Measurements from ENCODE around the gene TOGARAM1.
A peak's percentile ranks its signal among the peaks of the same experiment; 100 is the strongest.
"Not testable (repeated sequence)": the region's sequence is repeated elsewhere in the genome, so short reads cannot be mapped to it uniquely, and the experiment has no call there.

The TOGARAM1 gene

DNA sequence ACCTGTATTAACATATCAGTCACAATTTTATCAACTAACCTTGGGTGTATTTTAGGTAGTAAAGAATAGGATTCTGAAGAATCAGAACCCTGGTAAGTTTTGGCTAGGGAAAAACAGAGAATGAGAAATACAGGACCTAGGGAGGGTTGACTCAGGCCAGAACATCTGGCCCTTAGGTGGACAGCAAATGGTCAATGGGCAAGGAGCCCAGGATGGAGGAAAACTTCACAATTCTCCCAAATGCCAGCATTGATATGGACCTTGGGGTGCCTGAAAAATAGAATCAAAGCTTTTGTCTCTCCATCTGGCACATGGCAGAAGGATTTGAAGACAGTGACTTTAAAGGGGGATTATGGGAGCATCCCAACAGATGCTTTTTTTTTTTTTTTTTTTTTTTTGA, 89.2 kb downstream of the TOGARAM1 start:
- no peak for DNase-seq

DNA sequence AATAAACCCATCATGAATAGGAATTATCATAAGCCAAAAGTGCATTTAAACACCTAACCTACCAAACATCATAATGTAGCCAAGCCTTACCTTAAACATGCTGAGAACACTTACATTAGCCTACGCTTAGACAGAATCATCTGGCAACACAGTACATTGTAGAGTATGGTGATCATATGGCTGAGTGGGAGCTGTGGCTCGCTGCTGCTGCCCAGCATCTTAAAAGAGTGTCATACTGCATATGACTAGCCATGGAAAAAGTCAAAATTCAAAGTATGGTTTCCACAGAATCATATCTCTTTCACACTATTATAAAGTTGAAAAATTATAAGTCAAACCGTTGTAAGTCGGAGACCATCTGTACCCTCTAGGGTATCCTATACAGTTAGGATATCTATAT, 89.9 kb downstream of the TOGARAM1 start:
- no peak for DNase-seq

- no peak for DNase-seq
Measured at GRCh38 chr14:45057349-45057748, 95.4 kb downstream of the TOGARAM1 start.

DNA sequence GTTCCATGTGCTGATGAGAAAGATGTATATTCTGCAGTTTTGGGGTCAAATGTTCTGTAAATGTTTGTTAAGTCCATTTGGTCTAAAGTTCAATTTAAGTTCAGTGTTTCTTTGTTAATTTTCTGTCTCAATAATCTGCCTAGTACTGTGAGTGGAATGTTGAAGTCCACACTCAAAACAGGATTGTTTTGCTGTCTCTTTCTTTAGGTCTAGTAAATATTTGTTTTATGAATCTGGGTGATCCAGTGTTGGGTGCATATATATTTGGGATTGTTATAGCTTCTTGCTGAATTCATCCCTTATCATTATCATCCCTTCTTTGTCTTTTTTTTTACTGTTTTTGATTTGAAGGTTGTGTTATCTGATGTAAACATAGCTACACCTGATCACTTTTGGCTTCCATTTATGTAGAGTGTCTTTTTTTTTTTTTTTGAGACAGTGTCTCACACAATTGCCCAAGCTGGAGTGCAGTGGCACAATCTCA, 95.9 kb downstream of the TOGARAM1 start:
- no peak for DNase-seq

GRCh38 chr14:45060551-45060950, 98.6 kb downstream of the TOGARAM1 start:
- DNase-seq: no peak

- no peak for DNase-seq
Measured at GRCh38 chr14:45065540-45065939, 103.5 kb downstream of the TOGARAM1 start.

- no peak for DNase-seq
Measured at GRCh38 chr14:45065956-45066355, 104.0 kb downstream of the TOGARAM1 start.

GRCh38 chr14:45066667-45067066, 104.7 kb downstream of the TOGARAM1 start:
- DNase-seq: no peak

DNA sequence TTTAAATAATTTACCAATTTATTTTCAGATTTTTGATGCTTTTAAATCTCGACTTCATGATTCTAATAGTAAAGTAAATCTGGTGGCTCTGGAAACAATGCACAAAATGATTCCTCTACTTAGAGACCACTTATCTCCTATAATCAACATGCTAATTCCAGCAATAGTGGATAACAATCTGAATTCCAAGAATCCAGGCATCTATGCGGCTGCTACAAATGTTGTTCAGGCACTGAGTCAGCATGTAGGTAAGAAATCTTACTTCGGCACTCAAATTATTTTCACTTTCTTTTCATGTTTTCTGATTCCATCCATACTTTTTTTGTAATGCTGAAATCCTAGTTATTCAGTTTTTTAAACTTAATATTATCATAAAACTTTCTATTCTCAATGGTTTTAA, 106.4 kb downstream of the TOGARAM1 start:
- DNase-seq: no peak

DNA sequence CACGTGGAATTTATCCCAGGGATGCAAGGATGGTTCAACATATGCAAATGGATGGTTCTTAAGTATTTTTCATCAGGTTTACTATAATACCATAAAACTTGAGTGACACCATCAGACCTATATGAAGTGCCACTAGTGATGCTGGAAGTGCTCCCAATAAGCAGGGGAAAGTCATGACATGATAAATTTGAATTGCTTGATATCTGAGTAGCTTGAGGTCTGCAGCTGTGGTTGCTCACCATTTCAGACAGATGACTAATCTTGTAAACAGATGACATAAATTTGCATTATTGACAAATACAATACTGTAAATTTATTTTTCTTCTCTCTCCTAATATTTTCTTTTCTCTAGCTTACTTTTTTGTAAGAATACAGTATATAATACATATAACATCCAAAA, 108.2 kb downstream of the TOGARAM1 start:
- DNase-seq: no peak

DNA sequence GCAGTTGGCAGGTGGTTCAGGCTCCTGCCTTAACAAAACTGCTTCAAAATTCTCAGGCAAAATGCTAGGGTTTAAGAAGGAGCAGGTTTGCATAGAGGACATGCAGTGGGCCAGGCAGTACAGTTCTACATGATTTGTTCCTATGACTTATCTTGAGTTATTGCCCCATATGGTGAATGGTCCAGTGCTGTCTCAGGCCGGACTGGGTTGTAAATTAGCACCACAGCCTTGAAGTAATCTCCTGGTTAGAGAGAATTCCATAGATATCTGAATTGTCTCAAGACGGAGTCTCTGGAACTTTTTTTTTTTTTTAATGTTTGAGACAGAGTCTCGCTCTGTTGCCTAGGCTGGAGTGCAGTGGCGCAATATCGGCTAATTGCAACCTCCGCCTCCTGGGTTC, 110.1 kb downstream of the TOGARAM1 start:
- DNase-seq: no peak

- DNase-seq: no peak
Measured at GRCh38 chr14:45073231-45073879, 111.4 kb downstream of the TOGARAM1 start.

- DNase-seq: no peak
Measured at GRCh38 chr14:45078323-45078722, 116.3 kb downstream of the TOGARAM1 start.

- not testable (repeated sequence) for DNase-seq
Measured at GRCh38 chr14:45080416-45080968, 118.5 kb downstream of the TOGARAM1 start.

- DNase-seq: not testable (repeated sequence)
Measured at GRCh38 chr14:45081096-45081495, 119.1 kb downstream of the TOGARAM1 start.

- no peak for DNase-seq
Measured at GRCh38 chr14:45082420-45082819, 120.4 kb downstream of the TOGARAM1 start.

- DNase-seq: no peak
Measured at GRCh38 chr14:45083617-45083975, 121.6 kb downstream of the TOGARAM1 start.

DNA sequence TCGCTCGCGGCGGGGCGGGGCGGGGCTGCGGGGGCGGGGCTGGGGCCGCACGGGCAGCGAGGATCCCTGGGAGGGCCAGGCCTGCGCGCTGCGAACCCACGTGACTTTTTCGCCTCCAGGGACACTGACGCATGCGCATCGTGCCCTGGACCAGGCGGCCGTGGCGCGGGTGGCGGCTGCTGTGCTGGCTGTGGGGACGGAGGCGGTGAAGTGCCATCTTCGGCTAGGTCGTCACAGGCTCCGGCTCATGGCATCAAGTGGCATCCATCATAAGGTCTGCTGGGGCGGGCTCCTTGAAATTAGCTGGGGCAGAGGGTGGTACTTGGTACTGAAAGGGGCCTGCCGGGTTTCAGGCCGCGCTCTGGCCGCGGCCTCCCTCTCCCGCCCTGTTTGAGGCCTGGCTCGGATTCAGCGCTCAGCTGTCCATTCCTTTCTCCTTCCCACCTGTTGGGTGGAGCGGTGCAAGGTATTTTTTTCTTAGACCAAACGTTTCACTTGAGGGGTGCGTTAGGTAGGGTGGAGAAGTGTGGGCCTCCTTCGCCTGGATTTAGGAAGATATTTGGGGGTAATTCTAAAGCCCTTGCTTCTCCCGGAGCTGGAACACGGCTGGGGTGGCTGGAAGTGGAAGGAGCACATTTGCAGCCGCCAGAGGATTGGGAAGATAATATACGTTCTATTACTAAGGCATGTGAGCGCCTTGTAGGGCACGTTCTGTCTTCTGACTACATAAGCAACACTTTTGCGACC, 122.2 kb downstream of the TOGARAM1 start, which contains the start of gene PRPF39:
TSS of gene PRPF39 (plus strand) at position 141 of the 747 bp plus-strand sequence. CDS start 11,124 bp downstream, outside the sequence.
- DNase-seq: peak; percentile 89

GRCh38 chr14:45084946-45085346, 123.0 kb downstream of the TOGARAM1 start:
- DNase-seq: no peak

GRCh38 chr14:45089813-45090212, 127.8 kb downstream of the TOGARAM1 start:
- no peak for DNase-seq

DNA sequence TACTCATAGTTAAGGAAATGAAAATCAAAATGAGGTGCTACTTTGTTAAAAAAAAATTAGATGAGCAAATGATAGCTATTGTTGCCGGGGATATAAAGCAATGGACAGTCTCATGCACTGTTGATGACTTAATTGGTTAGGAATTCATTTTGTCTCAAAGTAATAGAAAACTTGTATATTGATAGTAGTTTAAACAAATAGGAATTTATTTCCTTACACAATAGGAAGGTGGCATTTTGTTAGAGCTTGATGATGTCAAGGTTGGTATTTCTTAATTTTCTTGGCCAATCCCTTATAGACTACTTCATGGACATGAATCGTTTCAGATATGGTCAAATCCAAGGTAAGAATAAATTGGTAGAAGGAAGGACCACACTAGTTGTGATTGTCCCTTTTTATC, 129.7 kb downstream of the TOGARAM1 start:
- no peak for DNase-seq

GRCh38 chr14:45094275-45094674, 132.3 kb downstream of the TOGARAM1 start:
- DNase-seq: no peak

GRCh38 chr14:45095143-45095542, 133.2 kb downstream of the TOGARAM1 start:
- DNase-seq: no peak

- DNase-seq: no peak
Measured at GRCh38 chr14:45096218-45096617, 134.2 kb downstream of the TOGARAM1 start.
